ENCODE results near the gene ZNF426. TPM values are rescaled to one million over a fixed set of nuclear protein-coding genes. Genes with fewer than 3 reads are reported as not detected.

Gene ZNF426
- total RNA-seq, 1 donor = 28.2 TPM

GRCh38 chr19:9580728-9581127, 42.3 kb upstream of the ZNF426 start:
- Histone ChIP-seq H2AFZ (ENCODE audit: low read length) (no peak overlapping the region), H4K20me1 (ENCODE audit: insufficient read depth, low read length) (peaks cover 29% of the 10 kb centered on the region), H3K36me3 (ENCODE audit: insufficient read depth, low read length) (peaks cover 23% of the 10 kb centered on the region), H3K4me1 (ENCODE audit: insufficient read depth, low read length) (no peaks in the 10 kb centered on the region), H3K27me3 (ENCODE audit: insufficient read depth, low read length) (no peaks in the 10 kb centered on the region), H3K4me3 (ENCODE audit: insufficient read depth, low read length) (no peak overlapping the region), H3K4me2 (ENCODE audit: insufficient read depth, low read length) (no peak overlapping the region), H3K79me2 (ENCODE audit: insufficient read depth, low read length) (peaks cover 85% of the 10 kb centered on the region), H3K9me3 (ENCODE audit: low read depth, low read length) (no peaks in the 10 kb centered on the region), H3K27ac (ENCODE audit: low read depth, low read length) (no peak overlapping the region)
- no peak for TF ChIP-seq CTCF (IDR thresholded peaks at IDR 0.05; ENCODE audit: extremely low read depth, low read depth, low read length)
- no peak for DNase-seq (ENCODE audit: insufficient read length, low spot score, missing footprints)

- DNase-seq (ENCODE audit: insufficient read length, low spot score, missing footprints) = no peak
- peaks cover 31% of the 10 kb centered on the region for H4K20me1 ChIP-seq (ENCODE audit: insufficient read depth, low read length)
- TF ChIP-seq CTCF (IDR thresholded peaks at IDR 0.05; ENCODE audit: extremely low read depth, low read depth, low read length) = no peak
- H3K27ac ChIP-seq (ENCODE audit: low read depth, low read length) = no peak overlapping the region
- peaks cover 83% of the 10 kb centered on the region for H3K79me2 ChIP-seq (ENCODE audit: insufficient read depth, low read length)
- peaks cover 36% of the 10 kb centered on the region for H3K36me3 ChIP-seq (ENCODE audit: insufficient read depth, low read length)
- no peak overlapping the region for H3K4me2 ChIP-seq (ENCODE audit: insufficient read depth, low read length)
- H3K4me1 ChIP-seq (ENCODE audit: insufficient read depth, low read length) = no peaks in the 10 kb centered on the region
- H3K9me3 ChIP-seq (ENCODE audit: low read depth, low read length) = peaks cover 29% of the 10 kb centered on the region
- H3K27me3 ChIP-seq (ENCODE audit: insufficient read depth, low read length) = no peaks in the 10 kb centered on the region
- no peak overlapping the region for H2AFZ ChIP-seq (ENCODE audit: low read length)
- H3K4me3 ChIP-seq (ENCODE audit: insufficient read depth, low read length) = no peak overlapping the region
These were observed 31.8 kb upstream of the ZNF426 start for GRCh38 chr19:9570255-9570654.

- H3K4me2 ChIP-seq (ENCODE audit: insufficient read depth, low read length) = no peak overlapping the region
- TF ChIP-seq CTCF (IDR thresholded peaks at IDR 0.05; ENCODE audit: extremely low read depth, low read depth, low read length) = no peak
- DNase-seq (ENCODE audit: insufficient read length, low spot score, missing footprints) = no peak
- no peak overlapping the region for H3K27ac ChIP-seq (ENCODE audit: low read depth, low read length)
- peaks cover 54% of the 10 kb centered on the region for H3K79me2 ChIP-seq (ENCODE audit: insufficient read depth, low read length)
- peaks cover 16% of the 10 kb centered on the region for H4K20me1 ChIP-seq (ENCODE audit: insufficient read depth, low read length)
- H3K4me1 ChIP-seq (ENCODE audit: insufficient read depth, low read length) = no peaks in the 10 kb centered on the region
- no peaks in the 10 kb centered on the region for H3K27me3 ChIP-seq (ENCODE audit: insufficient read depth, low read length)
- no peak overlapping the region for H2AFZ ChIP-seq (ENCODE audit: low read length)
- peaks cover 51% of the 10 kb centered on the region for H3K9me3 ChIP-seq (ENCODE audit: low read depth, low read length)
- no peak overlapping the region for H3K4me3 ChIP-seq (ENCODE audit: insufficient read depth, low read length)
- peaks cover 57% of the 10 kb centered on the region for H3K36me3 ChIP-seq (ENCODE audit: insufficient read depth, low read length)
These were observed 28.3 kb upstream of the ZNF426 start for GRCh38 chr19:9566729-9567128.

- Histone ChIP-seq H3K27me3 (ENCODE audit: insufficient read depth, low read length) (no peaks in the 10 kb centered on the region), H3K9me3 (ENCODE audit: low read depth, low read length) (peaks cover 49% of the 10 kb centered on the region), H3K79me2 (ENCODE audit: insufficient read depth, low read length) (peaks cover 48% of the 10 kb centered on the region), H3K4me1 (ENCODE audit: insufficient read depth, low read length) (no peaks in the 10 kb centered on the region), H3K36me3 (ENCODE audit: insufficient read depth, low read length) (peaks cover 62% of the 10 kb centered on the region), H3K4me2 (ENCODE audit: insufficient read depth, low read length) (no peak overlapping the region), H4K20me1 (ENCODE audit: insufficient read depth, low read length) (peaks cover 12% of the 10 kb centered on the region), H3K4me3 (ENCODE audit: insufficient read depth, low read length) (no peak overlapping the region), H2AFZ (ENCODE audit: low read length) (no peak overlapping the region), H3K27ac (ENCODE audit: low read depth, low read length) (no peak overlapping the region)
- no peak for TF ChIP-seq CTCF (IDR thresholded peaks at IDR 0.05; ENCODE audit: extremely low read depth, low read depth, low read length)
- no peak for DNase-seq (ENCODE audit: insufficient read length, low spot score, missing footprints)
These were observed 27.7 kb upstream of the ZNF426 start for GRCh38 chr19:9565900-9566705.

Measured in osteoblast (primary cell).